ENCODE measurements around the gene DEAF1.

Gene DEAF1

GRCh38 chr11:643849-644738, 50.9 kb downstream of the DEAF1 start:
- DNase-seq: no peak

- no peak for DNase-seq
Observed at GRCh38 chr11:643366-643765, 51.7 kb downstream of the DEAF1 start.

GRCh38 chr11:641806-642370, 53.1 kb downstream of the DEAF1 start:
- no peak for DNase-seq

GRCh38 chr11:640021-640706, 54.9 kb downstream of the DEAF1 start:
- no peak for DNase-seq

- no peak for DNase-seq
Observed at GRCh38 chr11:639332-639955, 55.6 kb downstream of the DEAF1 start.

GRCh38 chr11:638631-639331, 56.2 kb downstream of the DEAF1 start:
- no peak for DNase-seq

- no peak for DNase-seq
Observed at GRCh38 chr11:637593-638521, 57.2 kb downstream of the DEAF1 start.

- no peak for DNase-seq
Observed at GRCh38 chr11:637333-637592, 57.8 kb downstream of the DEAF1 start.

- no peak for DNase-seq
Observed at GRCh38 chr11:636511-637332, 58.3 kb downstream of the DEAF1 start, which contains the start of gene DRD4. Gene DRD4 (plus strand): TSS chr11:637269. CDS start chr11:637305, 36 bp downstream.

- no peak for DNase-seq
Observed at GRCh38 chr11:635945-636510, 59.0 kb downstream of the DEAF1 start.

- no peak for DNase-seq
Observed at GRCh38 chr11:630871-631270, 64.2 kb downstream of the DEAF1 start.

- no peak for DNase-seq
Observed at GRCh38 chr11:629237-629583, 65.8 kb downstream of the DEAF1 start.

- no peak for DNase-seq
Observed at GRCh38 chr11:628056-628455, 67.0 kb downstream of the DEAF1 start.

GRCh38 chr11:627308-627576, 67.8 kb downstream of the DEAF1 start:
- no peak for DNase-seq

GRCh38 chr11:626475-627307, 68.3 kb downstream of the DEAF1 start, which contains the start of gene SCT:
Gene SCT (minus strand): TSS chr11:627181. CDS start chr11:627143, 38 bp downstream.
- no peak for DNase-seq

GRCh38 chr11:625636-626268, 69.3 kb downstream of the DEAF1 start:
- no peak for DNase-seq

- DNase-seq: no peak
Observed at GRCh38 chr11:624705-625635, 70.1 kb downstream of the DEAF1 start, which contains the start of gene CDHR5. Gene CDHR5 (minus strand): TSS chr11:624955. CDS start chr11:624902, 53 bp downstream.
